GM19438 (cell line): Measurements from ENCODE around the gene DKK3.

ENCODE experiments used
- ATAC-seq: cut with Tn5 transposase; IDR thresholded peaks from one replicate; pipeline ENCODE4 v1.9.1; 2021; ENCODE audit warnings: low read depth; ENCODE audit not compliant: unreplicated experiment

The DKK3 gene

DNA sequence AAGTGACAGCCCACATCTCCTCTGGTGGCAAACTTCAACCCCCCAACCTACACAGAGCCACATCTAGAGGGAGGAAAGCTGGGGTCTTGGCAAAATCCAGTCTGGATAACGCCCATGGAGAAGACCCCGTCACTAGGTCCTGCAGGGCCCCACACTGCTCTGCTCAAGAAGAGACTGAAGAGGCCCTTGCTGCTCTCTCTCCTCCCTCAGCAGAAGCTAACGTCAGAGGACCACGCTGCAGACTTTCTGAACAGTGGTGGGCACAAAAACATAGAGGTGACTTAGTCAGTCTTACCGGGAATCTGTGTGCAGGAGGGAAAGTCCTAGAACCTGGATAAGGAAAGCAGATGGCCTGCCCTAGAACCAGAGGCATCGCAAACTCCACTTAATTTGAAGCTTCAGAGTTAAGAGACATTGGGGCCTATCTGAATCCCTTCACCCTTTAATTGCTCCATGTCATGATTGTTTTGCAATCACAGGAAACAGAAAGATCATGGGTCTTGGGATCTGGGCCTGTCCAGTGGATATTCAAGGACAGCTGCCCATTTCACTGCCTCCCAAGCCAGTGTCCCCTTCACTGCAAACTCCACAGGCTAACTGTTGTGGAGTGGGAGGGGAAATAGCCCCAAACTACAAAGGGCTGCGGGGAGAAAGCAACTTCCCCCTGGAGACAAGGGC is 1.7 kb downstream of the DKK3 start:
- no peak for ATAC-seq

DNA sequence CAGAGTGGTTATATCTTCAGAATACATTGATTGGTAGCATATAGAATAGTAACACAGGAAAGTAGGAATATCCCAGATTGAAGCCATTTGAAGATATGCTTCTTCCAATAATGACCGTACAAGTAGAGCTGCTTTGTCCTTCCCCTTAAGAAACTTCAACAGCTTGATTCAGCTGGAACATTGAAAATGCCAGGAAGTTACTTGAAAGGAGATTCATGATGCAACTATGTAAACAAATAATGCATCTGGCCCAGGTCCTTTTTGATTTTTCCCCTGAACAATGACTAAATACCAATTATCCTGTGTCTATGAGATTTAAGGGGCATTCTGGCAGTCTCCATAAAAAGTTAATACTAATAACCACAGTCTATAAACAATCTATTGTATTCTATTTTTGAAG is 3.0 kb downstream of the DKK3 start:
- ATAC-seq: no peak

DNA sequence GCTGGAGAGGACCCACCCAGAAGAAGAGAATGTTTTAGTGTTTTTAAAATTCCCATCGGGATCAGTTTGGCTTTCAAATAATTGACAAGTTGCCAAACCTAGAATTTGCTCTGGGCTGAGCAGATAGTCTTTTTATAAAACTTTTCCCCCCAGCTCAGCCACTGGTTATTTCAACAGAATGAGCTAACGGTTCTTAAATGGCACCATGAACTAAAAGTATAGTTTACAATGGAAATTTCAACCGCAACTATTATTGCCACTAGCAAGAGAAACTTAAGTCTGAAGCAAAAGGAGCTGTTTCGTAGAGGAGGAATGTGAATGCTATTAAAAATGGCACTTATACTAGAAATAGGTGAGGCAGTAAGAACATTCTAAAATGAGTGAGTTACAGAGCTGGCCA is 3.4 kb downstream of the DKK3 start:
- ATAC-seq: no peak

DNA sequence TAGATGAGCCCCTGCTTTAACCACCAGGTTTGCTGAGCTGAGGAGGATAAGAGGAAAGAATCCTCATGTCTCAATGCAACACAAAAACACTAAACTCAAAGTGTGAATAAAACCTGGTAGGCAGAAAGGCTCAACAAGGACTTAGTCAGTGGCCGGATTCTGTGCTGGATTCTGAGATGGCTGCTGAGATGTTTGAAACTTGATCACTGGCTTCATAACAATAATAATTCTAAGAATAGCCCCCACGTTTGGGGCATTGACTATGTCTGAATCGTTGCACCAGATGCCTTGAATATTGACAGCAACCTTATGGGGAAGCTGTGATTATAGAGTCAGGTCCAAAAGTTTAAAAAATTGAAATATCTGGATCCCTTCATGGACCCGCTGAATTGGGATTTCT is 4.6 kb downstream of the DKK3 start:
- no peak for ATAC-seq

DNA sequence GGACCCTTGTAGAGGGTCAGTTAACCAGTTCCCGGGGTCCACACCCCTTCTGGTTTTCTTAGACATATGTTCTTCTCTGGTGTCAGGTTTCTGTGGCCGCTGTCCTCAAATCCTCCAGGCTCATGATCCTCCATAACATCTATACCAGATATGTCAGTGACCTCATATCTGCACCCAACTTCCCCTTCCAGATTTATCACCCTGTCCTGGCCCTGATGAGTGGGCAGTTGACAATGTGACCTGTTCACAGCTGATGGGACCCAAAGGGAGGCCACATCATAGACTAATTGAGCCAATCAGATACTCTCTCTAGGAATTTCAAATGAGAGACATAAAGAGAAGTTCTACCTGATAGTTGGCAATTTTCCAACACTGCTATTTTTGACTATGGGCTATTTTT is 5.1 kb downstream of the DKK3 start:
- ATAC-seq: no peak

DNA sequence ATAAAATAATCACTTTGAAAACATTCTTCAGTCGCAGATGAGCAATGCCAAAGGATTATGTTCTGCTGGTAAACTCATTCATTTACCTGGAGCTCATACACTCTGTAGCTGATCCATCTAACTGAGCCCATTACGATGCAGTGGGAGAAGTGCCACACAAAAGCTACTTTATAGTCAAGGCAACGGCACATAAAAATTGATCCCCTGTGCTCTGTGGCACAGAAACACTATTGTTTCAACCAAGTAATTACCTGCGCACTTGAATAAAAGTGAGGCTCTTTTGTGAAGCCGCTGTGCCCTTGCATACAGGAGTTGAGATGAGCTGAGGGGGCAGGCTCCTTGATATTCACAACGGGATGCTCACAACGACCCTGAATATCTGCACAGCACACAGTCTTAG is 7.2 kb downstream of the DKK3 start:
- ATAC-seq: no peak

DNA sequence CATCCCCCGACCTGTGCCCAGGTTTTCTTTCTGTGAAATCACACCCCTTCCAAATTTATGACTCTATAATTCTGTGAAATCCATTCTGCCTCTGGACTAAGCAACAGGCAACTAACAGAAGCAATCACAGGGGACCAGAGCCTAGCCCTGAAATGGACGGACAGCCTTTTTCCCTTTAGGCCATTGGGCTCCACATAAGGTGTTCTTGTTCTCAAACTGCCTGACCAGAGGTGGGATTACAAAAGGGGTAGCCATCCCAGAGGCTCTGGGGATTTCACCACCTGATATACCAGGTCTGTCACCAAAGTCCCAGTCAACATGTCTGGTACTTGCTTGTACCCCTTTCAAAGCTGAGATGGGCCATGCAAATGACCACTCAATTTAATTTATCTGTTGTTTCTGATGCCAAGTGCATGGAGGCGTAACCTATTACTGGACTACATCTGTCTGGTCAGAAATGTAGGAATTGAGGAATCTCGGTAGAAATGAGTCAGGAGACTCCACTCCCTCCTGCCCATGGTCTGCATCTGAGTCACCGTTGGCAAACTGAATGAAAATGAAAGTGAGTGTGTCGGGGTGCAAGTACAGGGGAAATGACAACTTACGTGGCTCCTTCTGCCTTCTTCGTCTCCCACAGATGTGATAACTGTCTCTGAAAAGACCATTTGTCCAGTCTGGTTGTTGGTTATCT is 10.2 kb downstream of the DKK3 start:
- ATAC-seq: no peak

DNA sequence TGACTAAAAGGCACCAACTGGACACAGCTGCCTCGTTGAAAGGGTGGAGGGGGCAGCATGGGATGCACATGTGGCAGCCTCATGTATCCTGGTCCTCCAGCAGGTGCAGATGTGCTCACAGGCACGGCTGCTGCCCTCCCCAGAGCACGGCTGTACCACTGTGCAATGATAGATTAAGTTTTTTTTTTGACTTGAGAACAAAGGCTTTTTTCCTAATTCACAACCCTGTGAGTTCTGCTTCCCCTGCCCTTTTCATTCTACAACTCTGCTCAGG is 11.4 kb downstream of the DKK3 start:
- no peak for ATAC-seq

DNA sequence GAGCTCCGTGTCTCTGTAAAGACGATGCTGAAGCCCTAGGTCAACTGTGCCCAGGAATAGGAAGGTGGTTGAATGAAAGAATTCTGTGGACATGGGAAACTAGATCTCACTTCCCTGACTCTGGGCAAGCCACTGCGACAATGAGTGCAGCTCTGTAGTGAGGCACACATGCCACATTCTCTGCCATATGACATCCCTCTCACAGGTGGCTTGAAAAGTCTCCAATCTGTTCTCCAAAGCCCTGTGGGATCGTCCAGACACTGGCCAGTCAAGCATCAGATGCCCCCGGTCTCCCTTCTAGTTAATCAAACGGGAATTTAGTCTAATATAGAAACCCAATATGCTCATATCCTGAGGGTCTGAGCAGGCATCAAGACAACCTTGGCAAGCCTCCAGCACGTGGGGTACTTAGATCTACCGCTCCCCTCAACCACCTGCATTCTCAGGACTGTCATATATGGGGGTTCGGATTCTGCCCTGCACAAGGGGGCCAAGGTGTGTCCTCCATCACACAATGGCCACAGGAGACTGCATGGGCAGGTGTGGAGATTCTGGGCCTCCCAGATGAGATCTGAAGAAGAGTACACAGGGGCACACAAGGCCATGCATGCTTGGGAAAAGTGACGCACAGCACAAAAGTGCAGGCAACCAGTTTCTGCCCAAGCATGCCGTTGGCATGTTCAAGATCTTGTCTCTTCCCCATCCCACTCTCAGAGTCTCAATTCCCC is 11.9 kb downstream of the DKK3 start:
- ATAC-seq: no peak

DNA sequence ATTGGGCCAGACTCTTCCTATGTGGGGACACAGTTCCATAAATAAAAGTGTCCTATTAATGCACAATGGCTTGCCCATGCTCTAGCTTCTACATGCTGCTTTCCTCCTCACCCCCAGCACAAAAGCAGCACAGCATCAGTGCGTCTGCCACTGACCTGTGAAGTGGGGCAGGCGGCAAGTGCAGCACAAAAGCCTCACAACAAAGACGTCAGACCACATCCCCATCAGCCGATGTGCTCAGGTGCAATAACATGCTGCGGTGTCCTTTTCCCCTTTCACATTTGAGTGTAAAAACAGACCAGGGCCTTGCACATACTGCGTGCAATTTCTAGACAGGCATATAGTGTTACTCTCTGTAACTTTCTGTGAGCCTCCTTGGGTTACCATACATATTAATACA is 12.8 kb downstream of the DKK3 start:
- ATAC-seq: no peak

DNA sequence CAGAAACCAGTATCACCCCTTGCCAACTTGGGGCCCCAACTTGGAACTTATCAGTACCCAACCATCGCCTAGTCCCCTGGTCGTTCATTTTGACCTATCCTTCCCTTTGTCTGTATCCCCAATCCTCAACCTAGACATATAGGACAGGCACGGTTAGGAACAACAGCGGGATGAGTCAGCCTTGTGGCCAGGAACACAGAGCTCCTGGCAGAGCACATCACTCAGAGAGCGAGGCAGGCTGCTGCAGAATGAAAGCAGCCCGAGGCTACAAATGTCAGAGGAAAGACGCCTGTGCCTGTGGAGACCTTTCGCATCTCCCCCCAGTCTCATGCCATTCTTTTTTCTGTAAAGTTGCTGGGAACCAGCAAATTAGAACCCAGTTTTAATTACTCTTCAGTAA is 14.6 kb downstream of the DKK3 start:
- ATAC-seq: no peak

DNA sequence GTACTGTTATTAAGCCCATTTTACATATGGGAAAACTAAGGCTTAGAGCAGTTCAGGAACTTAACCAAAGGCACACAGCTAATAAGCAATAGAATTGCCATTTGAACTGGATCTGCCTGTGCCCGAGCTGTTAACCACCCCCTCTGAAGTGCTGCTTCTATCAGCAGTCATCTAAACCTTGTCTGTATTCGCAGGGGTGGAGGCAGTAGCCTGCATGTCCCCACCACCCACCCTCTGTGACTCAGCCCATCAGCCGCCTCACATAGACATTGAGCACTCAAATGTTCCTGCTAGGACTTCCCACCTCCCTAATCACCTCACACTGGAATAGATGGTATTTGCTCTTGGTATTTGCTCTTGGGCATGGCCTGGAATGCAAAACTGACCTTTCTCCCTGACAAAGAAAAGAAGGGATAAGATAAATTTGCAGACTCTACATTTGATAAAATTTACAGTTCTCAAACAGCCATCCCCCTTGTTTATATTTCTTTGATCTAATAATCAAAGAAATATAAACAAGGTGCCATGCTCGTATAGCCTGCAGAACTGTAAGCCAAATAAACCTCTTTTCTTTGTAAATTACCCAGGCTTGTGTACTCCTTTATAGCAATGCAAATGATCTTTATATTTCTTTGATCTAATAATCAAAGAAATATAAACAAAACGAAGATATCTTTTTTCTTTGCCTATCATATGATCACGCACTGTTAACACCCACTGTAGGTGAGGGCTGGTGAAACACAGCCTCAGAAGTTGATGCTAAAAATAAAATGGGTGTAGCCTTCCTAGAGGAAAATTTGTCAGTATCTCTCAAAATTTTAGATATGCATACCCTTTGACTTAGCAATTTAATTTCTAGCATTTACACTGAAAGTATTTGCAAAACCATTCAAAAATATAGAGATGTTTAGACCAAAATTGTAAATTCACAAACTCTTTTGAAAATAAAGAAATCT is 15.9 kb downstream of the DKK3 start:
- no peak for ATAC-seq

DNA sequence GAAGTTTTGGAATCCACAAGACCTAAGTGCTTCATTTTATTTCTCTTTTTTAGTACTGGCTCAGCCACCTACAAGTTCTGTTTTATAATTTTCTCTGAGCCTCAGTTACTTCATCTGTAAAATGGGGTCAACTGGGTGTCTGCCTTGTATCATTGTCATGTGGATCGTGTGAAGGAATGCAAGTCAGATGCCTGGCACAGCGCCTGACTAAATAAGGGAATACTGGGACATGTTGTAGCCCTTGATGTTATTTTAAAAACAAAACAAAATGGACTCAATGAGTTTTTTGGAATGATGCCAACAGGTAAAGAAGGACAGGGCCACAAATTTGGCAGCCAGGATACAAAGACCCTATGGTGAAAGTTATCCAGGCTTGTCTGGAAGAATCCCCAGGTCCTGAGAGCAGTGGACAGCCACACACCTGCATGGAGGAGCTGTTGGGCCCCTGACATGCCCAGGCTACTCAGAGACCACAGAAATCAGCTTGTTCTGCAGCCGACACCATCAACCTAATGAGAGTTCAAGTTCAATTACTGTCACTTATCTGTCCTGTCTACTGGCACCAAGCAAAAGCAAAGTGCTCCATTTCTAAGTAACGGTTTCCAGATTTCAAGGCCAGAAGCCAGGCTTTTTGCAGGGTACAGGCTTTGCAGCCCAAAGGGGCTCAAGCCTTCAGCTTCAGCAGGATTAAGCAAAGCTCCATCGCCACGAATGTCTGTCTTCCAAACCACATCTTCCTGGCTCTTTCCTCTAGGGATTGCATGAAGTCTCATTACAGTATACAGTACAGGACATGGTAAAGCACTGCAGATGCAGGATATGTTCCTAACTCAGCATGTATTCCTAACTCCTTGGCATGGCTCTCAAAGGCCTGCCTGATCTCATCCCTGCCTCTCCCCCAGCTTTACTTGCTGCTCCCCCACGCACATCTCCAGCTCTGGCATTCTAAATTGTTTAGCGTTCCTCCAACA is 18.4 kb downstream of the DKK3 start:
- ATAC-seq: no peak

DNA sequence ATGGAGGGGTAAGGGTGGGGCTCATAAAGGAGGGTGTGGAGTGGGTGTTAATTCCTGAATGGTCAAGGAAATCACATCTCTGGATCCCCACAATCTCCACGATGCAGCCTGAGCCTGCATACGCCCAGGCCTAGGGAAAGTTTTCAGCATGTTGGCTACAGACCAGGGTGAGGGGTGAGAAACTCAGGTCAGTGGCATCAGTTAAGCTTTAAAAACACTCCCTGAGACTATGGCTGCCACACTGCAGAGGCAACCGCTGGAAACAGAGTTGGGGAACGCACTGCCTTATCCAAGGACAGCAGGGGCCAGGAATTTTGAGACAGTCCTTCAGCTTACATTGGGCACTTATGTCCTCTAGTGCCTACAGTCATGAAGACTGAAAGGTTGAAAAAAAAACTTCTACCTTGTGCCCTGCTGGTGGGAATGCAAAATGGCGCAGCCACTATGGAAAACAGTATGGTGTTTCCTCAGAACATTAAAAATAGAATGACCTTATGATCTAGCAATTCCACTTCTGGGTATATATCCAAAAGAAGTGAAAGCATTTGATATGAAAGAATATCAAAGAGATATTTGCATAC is 19.7 kb downstream of the DKK3 start:
- ATAC-seq: no peak

DNA sequence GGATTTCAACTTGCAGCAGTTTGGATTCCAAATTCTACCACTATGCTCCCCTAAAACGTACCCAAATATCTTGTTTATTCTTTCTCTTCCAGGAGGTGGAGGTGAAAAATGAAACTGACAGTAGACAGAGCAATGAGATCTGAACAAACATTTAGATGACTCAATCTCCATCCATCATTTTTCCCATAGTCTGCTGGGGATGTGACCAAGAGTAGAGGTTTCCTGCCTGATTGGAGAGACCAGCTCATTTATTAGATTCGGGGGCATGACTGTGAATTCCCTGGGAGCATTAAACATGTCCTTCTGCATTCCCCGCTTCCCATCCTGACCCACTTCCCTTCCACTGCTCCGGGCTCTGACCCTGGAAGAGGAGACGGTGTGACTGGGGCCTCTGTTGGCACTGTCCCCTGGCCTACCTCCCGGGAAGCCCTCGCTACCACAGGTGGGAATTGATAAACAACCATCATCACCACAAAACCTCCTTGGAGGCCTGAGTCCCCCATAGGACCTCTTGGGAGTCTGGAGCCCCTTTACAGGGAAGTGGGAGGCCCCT is 20.3 kb downstream of the DKK3 start:
- no peak for ATAC-seq

DNA sequence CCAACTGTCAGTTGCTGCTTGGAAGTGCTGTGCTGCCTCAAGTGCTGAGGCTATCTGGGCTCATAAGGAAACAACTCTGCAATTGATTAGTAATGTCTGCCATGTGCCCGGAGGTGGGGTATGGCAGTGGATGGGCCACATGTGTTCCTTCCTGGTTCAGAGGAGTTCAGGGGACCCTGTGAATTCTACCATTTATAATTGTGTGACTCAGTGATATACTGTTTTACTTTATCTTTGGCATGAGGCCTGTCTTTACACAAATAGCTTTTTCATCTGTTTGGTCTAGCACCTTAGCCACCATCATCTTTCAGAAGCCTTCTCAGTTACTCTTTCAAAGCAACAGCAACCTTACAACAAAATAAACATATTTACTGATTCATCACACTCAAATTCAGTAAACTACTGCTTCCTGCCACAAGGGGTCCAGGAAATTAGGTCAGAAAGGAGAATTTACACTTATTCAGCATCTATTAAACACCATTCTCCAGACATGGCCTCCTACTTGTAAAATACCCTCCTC is 20.9 kb downstream of the DKK3 start:
- no peak for ATAC-seq

DNA sequence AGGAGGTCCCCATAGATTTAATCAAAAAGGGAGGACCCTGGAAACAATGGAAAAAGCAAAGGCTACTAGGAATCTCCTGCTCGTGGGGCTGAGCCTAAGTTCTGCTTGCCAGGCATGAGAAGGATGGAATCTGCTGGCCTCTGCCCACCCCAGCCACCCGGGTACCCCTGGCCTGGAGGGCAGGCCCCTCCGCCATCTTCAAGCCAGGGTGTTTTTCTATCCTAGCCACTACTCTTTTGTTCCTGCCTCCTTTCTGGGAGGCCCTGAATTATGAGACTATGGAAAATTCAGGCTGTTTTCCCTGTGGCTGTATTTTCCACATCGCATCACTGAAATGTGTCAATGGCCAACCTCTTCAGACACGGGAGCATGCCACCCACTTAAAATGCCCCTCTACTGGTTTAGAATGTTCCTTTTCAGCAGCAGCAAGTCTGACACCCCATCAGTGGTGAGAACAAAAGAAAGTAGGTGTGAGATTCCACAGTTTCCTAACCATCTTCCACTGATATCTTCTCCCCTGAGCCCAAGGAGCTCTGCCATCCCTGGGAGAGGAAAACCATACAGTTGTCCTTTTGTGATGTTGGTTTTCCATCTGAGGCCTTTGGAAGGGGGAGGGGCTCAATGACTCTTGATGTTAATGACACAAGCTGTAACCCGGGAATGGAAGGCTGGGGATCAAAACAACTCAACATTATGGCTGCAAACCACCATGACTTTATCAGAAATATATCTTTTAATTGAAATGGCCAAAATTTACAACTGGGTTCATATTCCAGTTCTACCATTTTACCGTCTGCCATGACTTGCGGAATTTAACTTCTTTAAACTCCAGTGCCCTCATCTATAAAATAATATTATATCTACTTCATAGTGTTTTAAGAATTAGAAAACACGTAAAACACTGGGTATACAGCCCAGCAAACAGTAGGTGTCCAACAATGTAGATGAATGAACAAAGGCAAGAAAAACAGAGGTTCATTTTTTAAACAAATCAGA is 22.2 kb downstream of the DKK3 start:
- no peak for ATAC-seq
